PFSK-1 (cell line): ENCODE results near the gene TPPP3.

ENCODE experiments used
- FOXP2 ChIP-seq: optimal IDR thresholded peaks from 2 replicates; pipeline ENCODE3; 2011; ENCODE audit warnings: borderline replicate concordance, control low read depth, inconsistent platforms; ENCODE audit not compliant: insufficient read depth; ENCODE audit errors: extremely low read length, extremely low read depth
- POLR2AphosphoS5 ChIP-seq: IDR thresholded peaks from 2 replicates; pipeline ENCODE4 v1.6.1; 2012; ENCODE audit warnings: low read depth, mild to moderate bottlenecking, control low read depth, low read length, moderate library complexity
- SIN3A ChIP-seq: IDR thresholded peaks from 2 replicates; pipeline ENCODE4 v1.6.1; 2012; ENCODE audit warnings: mild to moderate bottlenecking, low read length, moderate library complexity, borderline replicate concordance; ENCODE audit not compliant: insufficient read depth
- TAF1 ChIP-seq: IDR thresholded peaks from 2 replicates; pipeline ENCODE4 v1.6.1; 2012; ENCODE audit warnings: low read length, control low read depth, borderline replicate concordance; ENCODE audit not compliant: insufficient read depth
- TF ChIP-seq, protein P1 (sequence below), 2 experiments: IDR thresholded peaks; 2 replicates each; pipeline versions ENCODE4 v1.6.1 to v1.8.0; 2011 to 2012; ENCODE audit warnings: low read depth in 2 of 2, low read length in 2 of 2, control low read depth in 1 of 2, inconsistent platforms in 1 of 2, mild to moderate bottlenecking in 1 of 2, moderate library complexity in 1 of 2; ENCODE audit not compliant: insufficient read depth in 1 of 2

Gene TPPP3

DNA sequence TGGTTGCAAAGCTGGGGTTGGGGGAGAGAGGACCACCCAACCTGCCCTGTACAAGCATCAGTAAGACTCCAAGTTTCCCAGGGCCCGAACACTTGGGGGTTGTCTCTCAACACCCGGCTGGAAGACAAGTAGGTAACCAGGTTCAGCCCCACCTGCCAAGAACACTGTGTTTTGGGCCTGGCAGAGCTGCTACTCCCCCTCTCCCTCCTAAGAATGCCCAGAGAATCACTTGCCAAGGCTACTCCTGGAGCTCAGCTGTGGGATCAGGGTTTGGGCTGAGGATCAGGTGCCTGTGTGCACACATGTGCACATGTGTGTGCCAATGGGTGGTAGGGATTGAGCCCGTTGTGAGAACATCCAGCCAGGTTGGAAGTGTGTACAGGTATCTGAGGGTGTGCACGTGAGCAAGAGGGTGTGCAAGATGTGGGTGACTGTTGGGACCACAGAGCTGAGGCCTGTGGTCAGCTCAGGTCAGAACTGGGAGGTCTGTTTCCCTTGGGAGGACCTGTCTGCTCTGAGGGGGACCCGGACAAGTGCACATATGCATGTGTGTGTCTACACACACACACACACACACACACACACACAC lies 39.9 kb upstream of the TPPP3 start:
- TF ChIP-seq TAF1 = no peak
- TF ChIP-seq SIN3A = no peak
- no peak for TF ChIP-seq POLR2AphosphoS5
- TF ChIP-seq, protein P1, sequence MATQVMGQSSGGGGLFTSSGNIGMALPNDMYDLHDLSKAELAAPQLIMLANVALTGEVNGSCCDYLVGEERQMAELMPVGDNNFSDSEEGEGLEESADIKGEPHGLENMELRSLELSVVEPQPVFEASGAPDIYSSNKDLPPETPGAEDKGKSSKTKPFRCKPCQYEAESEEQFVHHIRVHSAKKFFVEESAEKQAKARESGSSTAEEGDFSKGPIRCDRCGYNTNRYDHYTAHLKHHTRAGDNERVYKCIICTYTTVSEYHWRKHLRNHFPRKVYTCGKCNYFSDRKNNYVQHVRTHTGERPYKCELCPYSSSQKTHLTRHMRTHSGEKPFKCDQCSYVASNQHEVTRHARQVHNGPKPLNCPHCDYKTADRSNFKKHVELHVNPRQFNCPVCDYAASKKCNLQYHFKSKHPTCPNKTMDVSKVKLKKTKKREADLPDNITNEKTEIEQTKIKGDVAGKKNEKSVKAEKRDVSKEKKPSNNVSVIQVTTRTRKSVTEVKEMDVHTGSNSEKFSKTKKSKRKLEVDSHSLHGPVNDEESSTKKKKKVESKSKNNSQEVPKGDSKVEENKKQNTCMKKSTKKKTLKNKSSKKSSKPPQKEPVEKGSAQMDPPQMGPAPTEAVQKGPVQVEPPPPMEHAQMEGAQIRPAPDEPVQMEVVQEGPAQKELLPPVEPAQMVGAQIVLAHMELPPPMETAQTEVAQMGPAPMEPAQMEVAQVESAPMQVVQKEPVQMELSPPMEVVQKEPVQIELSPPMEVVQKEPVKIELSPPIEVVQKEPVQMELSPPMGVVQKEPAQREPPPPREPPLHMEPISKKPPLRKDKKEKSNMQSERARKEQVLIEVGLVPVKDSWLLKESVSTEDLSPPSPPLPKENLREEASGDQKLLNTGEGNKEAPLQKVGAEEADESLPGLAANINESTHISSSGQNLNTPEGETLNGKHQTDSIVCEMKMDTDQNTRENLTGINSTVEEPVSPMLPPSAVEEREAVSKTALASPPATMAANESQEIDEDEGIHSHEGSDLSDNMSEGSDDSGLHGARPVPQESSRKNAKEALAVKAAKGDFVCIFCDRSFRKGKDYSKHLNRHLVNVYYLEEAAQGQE (IDR thresholded peaks at IDR 0.05; ENCODE audit: insufficient read depth in 1 of 2, low read depth in 2 of 2, low read length in 2 of 2) = no peak
- TF ChIP-seq FOXP2 = no peak

- no peak for TF ChIP-seq TAF1
Measured at GRCh38 chr16:67432506-67432890, 39.2 kb upstream of the TPPP3 start.

- TF ChIP-seq TAF1 = no peak
- no peak for TF ChIP-seq FOXP2
- TF ChIP-seq POLR2AphosphoS5 = no peak
- TF ChIP-seq SIN3A = no peak
- TF ChIP-seq, protein P1 (IDR thresholded peaks at IDR 0.05; ENCODE audit: insufficient read depth in 1 of 2, low read depth in 2 of 2, low read length in 2 of 2) = no peak
Measured at GRCh38 chr16:67431775-67432505, 38.6 kb upstream of the TPPP3 start.

DNA sequence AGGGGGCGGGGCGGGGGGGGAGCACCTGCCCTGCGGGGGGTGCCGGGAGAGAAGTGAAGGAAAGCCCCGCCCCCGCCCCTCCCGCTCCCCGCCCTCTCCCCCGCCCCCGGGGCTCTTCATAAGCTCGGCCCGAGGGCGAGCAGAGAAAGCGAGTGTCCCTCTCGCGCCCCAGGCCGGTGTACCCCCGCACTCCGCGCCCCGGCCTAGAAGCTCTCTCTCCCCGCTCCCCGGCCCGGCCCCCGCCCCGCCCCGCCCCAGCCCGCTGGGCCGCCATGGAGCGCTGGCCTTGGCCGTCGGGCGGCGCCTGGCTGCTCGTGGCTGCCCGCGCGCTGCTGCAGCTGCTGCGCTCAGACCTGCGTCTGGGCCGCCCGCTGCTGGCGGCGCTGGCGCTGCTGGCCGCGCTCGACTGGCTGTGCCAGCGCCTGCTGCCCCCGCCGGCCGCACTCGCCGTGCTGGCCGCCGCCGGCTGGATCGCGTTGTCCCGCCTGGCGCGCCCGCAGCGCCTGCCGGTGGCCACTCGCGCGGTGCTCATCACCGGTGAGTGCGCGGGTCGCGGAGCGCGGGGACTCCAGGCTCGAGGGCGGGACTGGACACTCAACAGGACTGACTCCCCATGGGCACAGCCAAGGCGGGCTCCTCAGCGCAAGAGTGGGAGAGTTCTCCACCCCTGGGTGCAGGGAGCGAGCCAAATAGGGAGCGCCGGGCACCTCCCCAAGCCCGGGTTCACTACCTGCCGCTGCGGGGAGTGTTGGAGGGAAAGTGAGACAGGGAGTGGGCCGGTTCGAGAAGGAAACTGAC lies 37.9 kb upstream of the TPPP3 start, which contains the start of gene HSD11B2:
Gene HSD11B2, plus strand, starts transcription at position 145 of the 798 bp plus-strand sequence. Its CDS starts 128 bp downstream, at position 273.
- no peak for TF ChIP-seq POLR2AphosphoS5
- no peak for TF ChIP-seq FOXP2
- TF ChIP-seq, protein P1 (IDR thresholded peaks at IDR 0.05; ENCODE audit: insufficient read depth in 1 of 2, low read depth in 2 of 2, low read length in 2 of 2) = no peak
- TF ChIP-seq TAF1 = no peak
- no peak for TF ChIP-seq SIN3A

GRCh38 chr16:67430504-67430976 lies 37.2 kb upstream of the TPPP3 start:
- TF ChIP-seq, protein P1 (IDR thresholded peaks at IDR 0.05; ENCODE audit: insufficient read depth in 1 of 2, low read depth in 2 of 2, low read length in 2 of 2) = no peak
- TF ChIP-seq SIN3A (no peak), POLR2AphosphoS5 (no peak), TAF1 (no peak), FOXP2 (no peak)
